GM21723 (cell line): ENCODE data around the gene AMOTL2.

Experiments used
- ATAC-seq: cut with Tn5 transposase; IDR thresholded peaks from one replicate; pipeline ENCODE4 v1.9.1; 2021; ENCODE audit warnings: mild to moderate bottlenecking, moderate library complexity; ENCODE audit not compliant: unreplicated experiment

AMOTL2 gene

GRCh38 chr3:134380249-134380648 is 6.0 kb upstream of the AMOTL2 start:
- no peak for ATAC-seq

GRCh38 chr3:134378818-134379217 is 4.6 kb upstream of the AMOTL2 start:
- ATAC-seq: no peak

DNA sequence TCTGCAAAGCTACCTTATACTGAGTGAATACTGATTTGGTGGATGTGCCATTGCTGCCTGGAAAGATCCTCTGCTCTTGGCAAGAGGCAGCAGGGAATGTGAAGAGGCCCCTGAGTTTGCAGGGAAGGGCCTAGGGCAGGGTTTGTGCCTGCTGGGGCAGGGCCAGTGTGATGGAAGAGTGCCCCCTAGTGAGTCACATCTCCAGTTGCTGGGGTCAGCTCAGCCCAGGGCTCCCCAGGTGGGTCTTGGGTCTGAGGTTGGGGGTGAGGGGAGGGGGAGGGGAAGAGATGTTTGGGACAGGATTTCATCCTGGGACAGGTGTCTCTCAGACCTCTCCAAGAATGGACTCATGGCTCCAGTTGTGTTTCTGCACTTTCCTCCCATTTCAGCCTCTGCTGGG is 4.1 kb upstream of the AMOTL2 start:
- ATAC-seq: no peak

GRCh38 chr3:134377896-134378295 is 3.6 kb upstream of the AMOTL2 start:
- no peak for ATAC-seq

DNA sequence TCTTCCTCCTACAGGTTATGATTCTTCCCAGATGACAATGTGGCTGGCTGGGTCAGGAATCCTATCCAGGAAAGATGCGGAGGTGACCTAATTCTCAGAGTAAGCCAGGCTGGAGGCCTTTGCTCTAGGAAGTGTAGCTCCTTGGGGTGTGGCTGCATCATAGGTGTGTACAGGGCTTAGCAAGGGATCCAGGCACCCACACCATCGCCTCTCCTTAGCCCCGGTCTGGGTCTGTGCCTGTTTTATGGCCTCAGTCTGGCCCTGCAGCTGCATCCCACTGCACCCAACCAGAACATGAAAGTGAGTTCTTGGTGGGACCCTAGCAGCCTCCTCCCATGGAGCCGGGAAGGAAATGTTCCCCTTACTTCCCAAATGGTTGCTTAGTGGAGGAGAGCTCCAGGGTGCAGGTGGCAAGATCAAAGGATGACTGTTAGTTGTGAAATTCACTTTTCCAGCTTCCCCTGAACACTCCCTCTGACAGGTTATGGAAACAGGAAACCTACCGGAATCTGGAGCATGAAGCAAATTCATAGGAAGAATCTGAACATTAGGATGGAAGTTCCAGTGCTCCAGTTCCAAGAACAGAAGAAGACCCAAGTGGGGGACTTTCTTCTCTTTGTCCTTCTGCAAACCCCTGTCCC is 2.7 kb upstream of the AMOTL2 start:
- no peak for ATAC-seq

- ATAC-seq: no peak
Measured at GRCh38 chr3:134376385-134376765, 2.1 kb upstream of the AMOTL2 start.

GRCh38 chr3:134375582-134376384 is 1.5 kb upstream of the AMOTL2 start:
- no peak for ATAC-seq

DNA sequence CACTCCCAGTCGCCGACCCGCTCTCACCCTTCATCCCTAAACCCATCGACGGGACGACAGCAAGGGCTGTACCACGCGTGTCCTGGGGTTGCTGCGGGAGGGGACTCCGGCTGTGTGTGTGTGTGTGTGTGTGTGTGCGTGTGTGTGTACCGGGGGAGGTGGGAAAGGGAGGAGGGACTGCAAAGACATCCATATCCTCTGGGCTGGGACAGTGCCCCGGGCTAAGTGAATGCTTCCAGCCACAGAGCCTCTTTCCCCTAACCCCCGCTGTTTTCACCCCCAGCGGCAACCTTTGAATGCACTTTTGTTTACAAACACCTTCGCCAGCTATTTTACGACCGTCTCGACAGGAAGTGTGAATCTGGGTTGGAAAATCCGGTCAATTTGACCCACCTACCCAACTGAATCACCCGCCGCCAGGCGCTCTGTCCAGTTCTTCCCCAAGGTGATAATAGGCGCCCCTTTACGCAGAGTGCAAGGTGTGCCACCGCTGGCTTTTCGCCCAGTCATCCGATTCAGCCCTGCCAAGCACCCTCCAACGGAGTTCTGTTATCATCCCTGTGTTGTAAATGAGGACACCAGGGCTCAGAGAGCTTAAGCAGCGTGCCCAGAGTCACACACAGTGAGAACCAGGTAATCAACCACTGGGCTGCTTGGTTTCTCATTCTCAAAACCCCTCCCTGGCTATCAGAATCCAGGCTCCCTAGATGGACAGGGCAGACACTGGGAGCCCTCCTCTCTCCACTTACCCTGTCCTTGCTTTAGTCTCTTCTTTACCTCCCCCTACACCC is 739 bp upstream of the AMOTL2 start:
- ATAC-seq: no peak

GRCh38 chr3:134373271-134374104 is 759 bp downstream of the AMOTL2 start:
- no peak for ATAC-seq

DNA sequence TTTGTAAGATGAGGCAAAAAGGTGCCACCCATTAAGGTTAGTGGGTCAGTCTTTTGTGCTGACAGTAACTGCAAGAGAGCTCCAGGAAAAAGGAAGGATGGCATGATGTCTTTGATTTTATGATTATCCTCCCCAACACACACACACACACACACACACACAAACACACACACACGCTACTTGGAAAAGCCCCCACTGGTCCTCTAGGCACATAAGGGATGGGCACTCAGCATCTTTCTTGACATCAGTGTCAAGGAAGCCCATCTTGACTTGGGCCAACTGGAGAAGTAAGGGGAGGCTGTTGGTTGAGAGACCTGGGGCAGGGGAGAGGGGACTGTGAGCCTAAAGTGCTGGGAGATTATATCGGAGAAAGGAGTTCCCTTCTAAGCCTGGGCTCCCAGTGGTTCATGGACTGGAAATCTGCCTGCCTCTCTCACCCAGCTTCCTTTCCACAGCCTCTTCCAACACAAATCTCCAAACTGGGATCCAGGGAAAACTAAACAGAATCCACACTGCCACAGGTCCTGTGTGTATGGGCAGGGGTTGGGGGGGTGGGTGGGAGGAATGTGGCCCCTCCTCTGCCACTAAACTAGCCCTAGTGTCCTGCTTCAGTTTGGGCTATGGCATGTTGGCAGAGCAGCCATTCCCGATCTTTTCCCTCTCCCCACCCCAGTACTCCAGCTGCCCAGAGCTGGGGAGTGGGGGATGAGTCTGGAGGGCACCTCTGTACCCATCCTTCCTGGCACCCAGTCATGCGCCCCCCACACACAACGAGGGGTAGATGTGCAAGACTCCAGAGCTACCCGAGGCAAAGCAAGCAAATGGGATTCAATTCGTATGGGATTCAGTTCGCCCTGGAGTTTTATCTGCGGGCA is 1.6 kb downstream of the AMOTL2 start:
- no peak for ATAC-seq

GRCh38 chr3:134371542-134372324 is 2.5 kb downstream of the AMOTL2 start:
- no peak for ATAC-seq

DNA sequence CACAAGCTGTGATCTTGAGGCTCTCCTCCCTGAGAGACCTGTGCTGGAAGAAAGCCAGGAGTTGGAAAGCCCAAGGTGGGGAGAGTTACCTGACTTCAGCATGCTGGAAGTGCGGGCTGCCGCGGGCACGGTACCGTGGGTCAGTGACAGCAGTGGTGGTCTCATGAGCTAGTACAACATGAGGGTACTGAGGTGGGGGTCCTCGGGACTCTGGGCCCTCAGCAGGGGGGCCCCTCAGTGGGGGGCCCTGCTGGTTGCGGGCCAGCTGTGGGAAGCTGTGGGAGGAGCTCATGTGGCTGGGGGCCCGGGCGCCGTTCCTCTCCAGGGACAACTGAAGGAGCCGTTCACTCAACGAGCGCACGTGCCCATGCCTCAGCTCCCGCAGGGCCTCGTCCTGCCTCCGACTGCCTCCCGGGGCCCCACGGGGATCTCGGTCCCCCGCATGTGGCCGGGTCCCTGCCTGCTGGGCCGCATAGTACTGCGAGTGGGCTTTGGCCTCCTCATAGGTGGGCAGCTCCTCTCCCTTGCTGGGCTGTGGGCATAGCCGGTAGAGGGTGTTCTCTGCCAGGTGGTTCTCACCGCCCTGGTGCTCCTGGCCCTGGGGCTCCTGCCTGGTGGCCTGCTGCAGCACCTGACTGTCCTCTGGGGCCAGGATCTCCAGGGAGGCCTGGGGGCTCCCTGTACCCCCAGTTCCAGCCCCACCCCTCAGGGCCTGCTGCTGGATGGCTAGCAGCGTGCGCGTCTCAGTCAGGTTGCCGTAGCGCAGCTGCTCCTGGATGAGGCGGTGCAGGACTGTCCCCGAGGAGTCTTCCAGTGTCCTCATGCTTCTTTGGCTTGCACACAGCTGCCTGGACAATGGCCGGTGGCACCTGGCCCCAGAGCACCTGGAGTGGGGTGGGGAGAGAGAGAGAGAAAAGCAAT is 3.4 kb downstream of the AMOTL2 start:
- ATAC-seq: no peak

- no peak for ATAC-seq
Measured at GRCh38 chr3:134369861-134370596, 4.2 kb downstream of the AMOTL2 start.

- ATAC-seq: no peak
Measured at GRCh38 chr3:134369231-134369741, 5.0 kb downstream of the AMOTL2 start.

GRCh38 chr3:134368751-134369105 is 5.5 kb downstream of the AMOTL2 start:
- ATAC-seq: no peak

DNA sequence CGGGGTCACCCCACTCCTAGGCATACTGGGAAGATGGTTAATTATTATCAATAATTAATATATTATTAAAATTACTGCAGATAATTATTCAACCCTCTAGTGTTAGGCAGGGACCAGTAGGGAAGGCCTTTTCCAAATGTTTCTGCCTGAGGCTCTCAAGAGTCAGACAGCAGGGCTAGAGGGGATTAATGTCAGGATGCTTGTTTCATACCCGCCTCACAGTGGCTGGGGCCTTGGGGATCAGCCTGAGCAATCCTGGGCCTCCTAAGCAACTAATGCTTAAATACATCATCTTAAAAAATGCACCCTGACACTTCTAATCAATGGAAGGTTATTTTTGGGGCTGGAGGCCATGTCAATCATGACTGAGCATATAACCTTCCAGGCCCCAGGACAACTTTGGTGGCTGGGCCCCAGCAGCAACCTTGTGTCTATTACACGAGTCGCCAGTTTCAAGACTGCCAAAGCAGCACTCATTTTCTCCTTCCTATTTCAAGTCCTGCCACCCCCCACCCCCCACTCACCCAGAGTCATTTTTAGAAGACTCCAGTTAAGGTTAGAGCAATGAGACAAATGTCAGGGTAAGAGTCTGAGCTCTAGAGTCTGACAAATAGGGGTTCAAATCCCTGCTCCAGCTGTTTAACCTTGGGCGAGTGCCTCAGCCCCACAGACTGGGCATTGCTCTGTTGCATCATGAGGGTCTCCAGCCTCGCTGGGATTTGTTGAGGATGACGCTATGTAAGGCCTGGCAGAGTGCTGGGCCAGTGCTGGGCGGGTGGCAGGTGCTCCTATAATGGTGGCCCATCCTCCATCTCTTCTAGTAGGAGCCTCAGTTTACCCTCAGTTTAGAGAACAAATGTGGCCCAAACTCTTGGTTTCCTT is 6.1 kb downstream of the AMOTL2 start:
- no peak for ATAC-seq
